Fibroblast of villous mesenchyme (primary cell): ENCODE measurements around the gene PCSK6. TPM values are rescaled to one million over a fixed set of nuclear protein-coding genes. Genes with fewer than 3 reads are reported as not detected.

Experiments
- DNase-seq: peaks from one replicate; pipeline ENCODE4 v3.0.0-alpha.2; 2010; ENCODE audit warnings: low read depth
- H3K4me3 ChIP-seq: 2 replicates; pipeline ENCODE4 v1.5.1; 2011; ENCODE audit warnings: low read depth, mild to moderate bottlenecking, low read length
- CTCF ChIP-seq: IDR thresholded peaks from 2 replicates; pipeline ENCODE4 v1.5.1; 2012; ENCODE audit warnings: low read depth, mild to moderate bottlenecking, low read length; ENCODE audit not compliant: insufficient read depth
- total RNA-seq: library from RNA; depleted of rRNA; stranded (reverse); fragments of >200 nt; gene quantifications from 2 replicates; pipeline ENCODE4 v1.2.3, GENCODE V29; 2012

PCSK6 gene
- total RNA-seq, 1 donor, result 10.4 TPM

- peak overlapping the region; percentile 19 for H3K4me3 ChIP-seq
- peak; percentile 79 for DNase-seq
- TF ChIP-seq CTCF, result no peak
Measured at GRCh38 chr15:101439285-101439919, 50.1 kb downstream of the PCSK6 start.

GRCh38 chr15:101438482-101439284 is 50.8 kb downstream of the PCSK6 start:
- DNase-seq, result no peak

GRCh38 chr15:101437618-101438481 is 51.7 kb downstream of the PCSK6 start:
- no peak overlapping the region for H3K4me3 ChIP-seq
- DNase-seq, result no peak
- TF ChIP-seq CTCF, result no peak

More at GRCh38 chr15:101438482-101439284, 50.8 kb downstream of the PCSK6 start:
- no peak overlapping the region for H3K4me3 ChIP-seq
- TF ChIP-seq CTCF, result no peak

- H3K4me3 ChIP-seq, result no peak overlapping the region
- TF ChIP-seq CTCF, result no peak
- no peak for DNase-seq
Measured at GRCh38 chr15:101437209-101437608, 52.3 kb downstream of the PCSK6 start.

- TF ChIP-seq CTCF, result no peak
- DNase-seq, result no peak
- H3K4me3 ChIP-seq, result no peak overlapping the region
Measured at GRCh38 chr15:101436526-101436925, 53.0 kb downstream of the PCSK6 start.

- H3K4me3 ChIP-seq, result no peak overlapping the region
- DNase-seq, result no peak
- TF ChIP-seq CTCF, result no peak
Measured at GRCh38 chr15:101435761-101436160, 53.7 kb downstream of the PCSK6 start.
